HepG2 (cell line): ENCODE results near the gene COA1. TPM values are rescaled to one million over a fixed set of nuclear protein-coding genes. Genes with fewer than 3 reads are reported as not detected.

Experiments used
- ATAD3A ChIP-seq: sonication (generic); formaldehyde crosslinking; IDR thresholded peaks from 2 replicates; pipeline ENCODE4 v1.4.0; 2020; ENCODE audit warnings: missing genetic modification reagents
- CREM ChIP-seq, 2 experiments: sonication (generic) in 1 of 2; formaldehyde crosslinking in 1 of 2; IDR thresholded peaks; 2 replicates each; pipeline versions ENCODE4 v1.4.0 to v1.6.1; 2016 to 2020; ENCODE audit warnings: antibody characterized with exemption in 1 of 2, mild to moderate bottlenecking in 1 of 2, missing genetic modification reagents in 1 of 2
- GABPB1 ChIP-seq: IDR thresholded peaks from 2 replicates; pipeline ENCODE4 v1.6.1; 2016; ENCODE audit warnings: mild to moderate bottlenecking, missing genetic modification reagents, moderate library complexity, missing compliant biosample characterization
- JARID2 ChIP-seq: sonication (generic); formaldehyde crosslinking; IDR thresholded peaks from 2 replicates; pipeline ENCODE4 v1.8.1; 2023; ENCODE audit warnings: missing genetic modification reagents, inconsistent platforms; ENCODE audit not compliant: insufficient replicate concordance
- KLF15 ChIP-seq: sonication (generic); formaldehyde crosslinking; IDR thresholded peaks from 2 replicates; pipeline ENCODE4 v1.8.1; 2023; ENCODE audit warnings: borderline replicate concordance, mild to moderate bottlenecking, inconsistent platforms, missing genetic modification reagents, mixed read lengths
- KLF9 ChIP-seq: IDR thresholded peaks from 2 replicates; pipeline ENCODE4 v1.6.1; 2016; ENCODE audit warnings: low read depth
- MBNL3 ChIP-seq: fragments of 250-450 bp; sonication (Bioruptor Pico); conservative IDR thresholded peaks from 2 replicates; pipeline ENCODE4 v1.8.0; 2022; ENCODE audit warnings: mild to moderate bottlenecking, inconsistent platforms
- PITX1 ChIP-seq: sonication (generic); formaldehyde crosslinking; IDR thresholded peaks from 2 replicates; pipeline ENCODE4 v1.5.1; 2020; ENCODE audit warnings: mild to moderate bottlenecking, missing genetic modification reagents
- RORA ChIP-seq: sonication (generic); formaldehyde crosslinking; IDR thresholded peaks from 2 replicates; pipeline ENCODE4 v1.5.0; 2020; ENCODE audit warnings: mild to moderate bottlenecking, missing genetic modification reagents, moderate library complexity
- ZBTB7A ChIP-seq: sonication (generic); formaldehyde crosslinking; IDR thresholded peaks from 2 replicates; pipeline ENCODE4 v1.8.0; 2022; ENCODE audit warnings: mild to moderate bottlenecking, missing genetic modification reagents
- ZFP1 ChIP-seq: IDR thresholded peaks from 2 replicates; pipeline ENCODE4 v1.6.1; 2016
- ZMYM4 ChIP-seq: sonication (generic); formaldehyde crosslinking; IDR thresholded peaks from 2 replicates; pipeline ENCODE4 v1.8.1; 2023; ENCODE audit warnings: mild to moderate bottlenecking, missing genetic modification reagents
- ZNF354B ChIP-seq: sonication (generic); formaldehyde crosslinking; IDR thresholded peaks from 2 replicates; pipeline ENCODE4 v1.8.0; 2022; ENCODE audit warnings: mild to moderate bottlenecking, missing genetic modification reagents
- ZNF569 ChIP-seq: sonication (generic); formaldehyde crosslinking; IDR thresholded peaks from 2 replicates; pipeline ENCODE4 v1.5.0; 2020; ENCODE audit warnings: mild to moderate bottlenecking, missing genetic modification reagents, moderate library complexity, borderline replicate concordance
- ZNF749 ChIP-seq: sonication (generic); formaldehyde crosslinking; IDR thresholded peaks from 2 replicates; pipeline ENCODE4 v1.8.0; 2022; ENCODE audit warnings: mild to moderate bottlenecking, missing genetic modification reagents, moderate library complexity, borderline replicate concordance
- ZNF850 ChIP-seq: sonication (generic); formaldehyde crosslinking; conservative IDR thresholded peaks from 2 replicates; pipeline ENCODE4 v1.9.0; 2021; ENCODE audit warnings: mild to moderate bottlenecking, missing genetic modification reagents
- ZSCAN21 ChIP-seq: sonication (generic); formaldehyde crosslinking; IDR thresholded peaks from 2 replicates; pipeline ENCODE4 v1.8.0; 2022; ENCODE audit warnings: mild to moderate bottlenecking, missing genetic modification reagents, moderate library complexity, borderline replicate concordance
- polyA plus RNA-seq, 8 experiments: library from polyadenylated mRNA; depleted of rRNA in 3 of 8; stranded (reverse) in 7 of 8; unstranded in 1 of 8; fragments of >200 nt; fragmentation: Illumina TruSeq in 4 of 8; extraction: Trizol in 4 of 8; gene quantifications; 2 replicates each; pipeline versions ENCODE4 v1.2.1 to v1.2.3, GENCODE V29; 2011 to 2016; ENCODE audit warnings: low read depth in 4 of 8, missing spikeins in 1 of 8, mixed read lengths in 1 of 8; ENCODE audit not compliant: insufficient read depth in 1 of 8
- total RNA-seq, 5 experiments: library from RNA; depleted of rRNA; stranded (reverse); fragments of >200 nt; fragmentation: Illumina TruSeq; extraction: Trizol; gene quantifications; 2 replicates each; pipeline ENCODE4 v1.2.3, GENCODE V29; 2016; ENCODE audit warnings: low read depth in 1 of 5
- TF ChIP-seq, protein P1 (sequence below): sonication (generic); formaldehyde crosslinking; IDR thresholded peaks from 2 replicates; pipeline ENCODE4 v1.5.1; 2020; ENCODE audit warnings: missing genetic modification reagents, mild to moderate bottlenecking, borderline replicate concordance
- TF ChIP-seq, protein P2 (sequence below): sonication (generic); formaldehyde crosslinking; IDR thresholded peaks from 2 replicates; pipeline ENCODE4 v1.9.0; 2022; ENCODE audit warnings: low read depth, missing genetic modification reagents
- TF ChIP-seq, protein P3 (sequence below): sonication (generic); formaldehyde crosslinking; IDR thresholded peaks from 2 replicates; pipeline ENCODE4 v1.4.0; 2020; ENCODE audit warnings: mild to moderate bottlenecking, missing genetic modification reagents, borderline replicate concordance
- TF ChIP-seq, protein P4 (sequence below): sonication (generic); formaldehyde crosslinking; conservative IDR thresholded peaks from 2 replicates; pipeline ENCODE4 v1.4.0; 2020; ENCODE audit warnings: missing genetic modification reagents

The COA1 gene
- total and polyA plus RNA-seq, 2 of the 13 experiments (the other 11 are each of a cell fraction or from before 2014, with no cell fraction given): 33.2 to 65.7 TPM

DNA sequence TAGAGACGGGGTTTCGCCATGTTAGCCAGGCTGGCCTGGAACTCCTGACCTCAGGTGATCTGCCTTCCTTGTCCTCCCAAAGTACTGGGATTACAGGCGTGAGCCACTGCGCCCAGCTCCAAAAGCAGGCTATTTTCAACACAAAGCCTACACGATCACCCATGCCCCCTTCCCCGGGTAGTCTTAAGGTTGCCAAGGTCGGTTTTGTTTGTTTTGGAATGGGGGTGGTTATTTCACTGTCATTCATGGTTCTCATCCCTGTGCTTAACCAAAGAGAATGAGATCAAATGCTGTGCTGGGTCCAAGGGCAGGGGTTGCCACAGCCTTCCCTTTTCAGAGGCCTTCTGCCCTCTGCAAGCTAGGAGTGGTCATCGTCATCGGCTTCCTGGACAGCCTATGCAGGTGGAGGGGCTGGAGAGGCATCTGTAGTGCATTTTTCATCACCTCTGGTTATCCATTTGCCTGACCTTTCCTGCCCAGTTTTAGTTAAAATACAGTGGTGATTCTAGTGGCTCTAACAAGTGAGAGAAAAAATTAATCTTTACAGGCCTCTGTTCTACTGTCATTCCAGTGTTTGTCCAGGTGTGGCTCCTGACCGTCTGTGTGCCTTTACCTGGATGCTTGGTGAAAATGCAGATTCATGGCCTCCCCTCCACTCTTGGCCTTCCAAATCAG, 40.6 kb upstream of the COA1 start (continued):
- TF ChIP-seq, protein P1, sequence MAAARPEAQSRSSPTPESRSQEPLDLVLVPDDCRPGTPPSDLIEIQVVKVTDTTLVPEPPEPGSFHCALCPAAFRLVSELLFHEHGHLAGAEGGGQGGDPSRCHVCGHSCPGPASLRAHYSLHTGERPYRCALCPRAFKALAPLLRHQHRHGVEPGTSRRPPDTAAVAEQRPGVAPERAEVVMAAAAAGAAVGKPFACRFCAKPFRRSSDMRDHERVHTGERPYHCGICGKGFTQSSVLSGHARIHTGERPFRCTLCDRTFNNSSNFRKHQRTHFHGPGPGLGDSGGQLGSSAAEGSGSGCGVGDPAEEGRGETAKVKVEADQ (CRISPR knock-in tag): peak; percentile 21; the same call in 1 of the 2 replicates
- TF ChIP-seq ZBTB7A (CRISPR knock-in tag) (no peak; the same call in 1 of the 2 replicates), KLF15 (CRISPR knock-in tag) (no peak), PITX1 (CRISPR knock-in tag) (peak; percentile 92), GABPB1 (CRISPR knock-in tag) (peak; percentile 24; the same call in 1 of the 2 replicates), KLF9 (CRISPR knock-in tag) (no peak), CREM (IDR thresholded peaks at IDR 0.05) (peak; percentile 82; the same call in 1 of the 2 replicates), CREM (CRISPR knock-in tag; IDR thresholded peaks at IDR 0.05) (no peak), RORA (CRISPR knock-in tag) (no peak), ATAD3A (no peak), JARID2 (CRISPR knock-in tag) (no peak), ZFP1 (CRISPR knock-in tag) (no peak), ZSCAN21 (0 out of 2 replicates have a peak, but pooled peaks have one; percentile 70), ZNF749 (CRISPR knock-in tag) (no peak), ZNF569 (no peak), ZMYM4 (CRISPR knock-in tag) (peak; percentile 93), MBNL3 (CRISPR knock-in tag) (no peak), ZNF850 (CRISPR knock-in tag) (no peak), ZNF354B (CRISPR knock-in tag) (no peak)
- TF ChIP-seq, protein P2, sequence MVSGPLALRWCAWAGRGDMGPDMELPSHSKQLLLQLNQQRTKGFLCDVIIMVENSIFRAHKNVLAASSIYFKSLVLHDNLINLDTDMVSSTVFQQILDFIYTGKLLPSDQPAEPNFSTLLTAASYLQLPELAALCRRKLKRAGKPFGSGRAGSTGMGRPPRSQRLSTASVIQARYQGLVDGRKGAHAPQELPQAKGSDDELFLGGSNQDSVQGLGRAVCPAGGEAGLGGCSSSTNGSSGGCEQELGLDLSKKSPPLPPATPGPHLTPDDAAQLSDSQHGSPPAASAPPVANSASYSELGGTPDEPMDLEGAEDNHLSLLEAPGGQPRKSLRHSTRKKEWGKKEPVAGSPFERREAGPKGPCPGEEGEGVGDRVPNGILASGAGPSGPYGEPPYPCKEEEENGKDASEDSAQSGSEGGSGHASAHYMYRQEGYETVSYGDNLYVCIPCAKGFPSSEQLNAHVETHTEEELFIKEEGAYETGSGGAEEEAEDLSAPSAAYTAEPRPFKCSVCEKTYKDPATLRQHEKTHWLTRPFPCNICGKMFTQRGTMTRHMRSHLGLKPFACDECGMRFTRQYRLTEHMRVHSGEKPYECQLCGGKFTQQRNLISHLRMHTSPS (CRISPR knock-in tag): peak; percentile 93
- TF ChIP-seq, protein P3, sequence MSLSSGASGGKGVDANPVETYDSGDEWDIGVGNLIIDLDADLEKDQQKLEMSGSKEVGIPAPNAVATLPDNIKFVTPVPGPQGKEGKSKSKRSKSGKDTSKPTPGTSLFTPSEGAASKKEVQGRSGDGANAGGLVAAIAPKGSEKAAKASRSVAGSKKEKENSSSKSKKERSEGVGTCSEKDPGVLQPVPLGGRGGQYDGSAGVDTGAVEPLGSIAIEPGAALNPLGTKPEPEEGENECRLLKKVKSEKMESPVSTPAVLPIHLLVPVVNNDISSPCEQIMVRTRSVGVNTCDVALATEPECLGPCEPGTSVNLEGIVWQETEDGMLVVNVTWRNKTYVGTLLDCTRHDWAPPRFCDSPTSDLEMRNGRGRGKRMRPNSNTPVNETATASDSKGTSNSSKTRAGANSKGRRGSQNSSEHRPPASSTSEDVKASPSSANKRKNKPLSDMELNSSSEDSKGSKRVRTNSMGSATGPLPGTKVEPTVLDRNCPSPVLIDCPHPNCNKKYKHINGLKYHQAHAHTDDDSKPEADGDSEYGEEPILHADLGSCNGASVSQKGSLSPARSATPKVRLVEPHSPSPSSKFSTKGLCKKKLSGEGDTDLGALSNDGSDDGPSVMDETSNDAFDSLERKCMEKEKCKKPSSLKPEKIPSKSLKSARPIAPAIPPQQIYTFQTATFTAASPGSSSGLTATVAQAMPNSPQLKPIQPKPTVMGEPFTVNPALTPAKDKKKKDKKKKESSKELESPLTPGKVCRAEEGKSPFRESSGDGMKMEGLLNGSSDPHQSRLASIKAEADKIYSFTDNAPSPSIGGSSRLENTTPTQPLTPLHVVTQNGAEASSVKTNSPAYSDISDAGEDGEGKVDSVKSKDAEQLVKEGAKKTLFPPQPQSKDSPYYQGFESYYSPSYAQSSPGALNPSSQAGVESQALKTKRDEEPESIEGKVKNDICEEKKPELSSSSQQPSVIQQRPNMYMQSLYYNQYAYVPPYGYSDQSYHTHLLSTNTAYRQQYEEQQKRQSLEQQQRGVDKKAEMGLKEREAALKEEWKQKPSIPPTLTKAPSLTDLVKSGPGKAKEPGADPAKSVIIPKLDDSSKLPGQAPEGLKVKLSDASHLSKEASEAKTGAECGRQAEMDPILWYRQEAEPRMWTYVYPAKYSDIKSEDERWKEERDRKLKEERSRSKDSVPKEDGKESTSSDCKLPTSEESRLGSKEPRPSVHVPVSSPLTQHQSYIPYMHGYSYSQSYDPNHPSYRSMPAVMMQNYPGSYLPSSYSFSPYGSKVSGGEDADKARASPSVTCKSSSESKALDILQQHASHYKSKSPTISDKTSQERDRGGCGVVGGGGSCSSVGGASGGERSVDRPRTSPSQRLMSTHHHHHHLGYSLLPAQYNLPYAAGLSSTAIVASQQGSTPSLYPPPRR (CRISPR knock-in tag): peak; percentile 90
- TF ChIP-seq, protein P4, sequence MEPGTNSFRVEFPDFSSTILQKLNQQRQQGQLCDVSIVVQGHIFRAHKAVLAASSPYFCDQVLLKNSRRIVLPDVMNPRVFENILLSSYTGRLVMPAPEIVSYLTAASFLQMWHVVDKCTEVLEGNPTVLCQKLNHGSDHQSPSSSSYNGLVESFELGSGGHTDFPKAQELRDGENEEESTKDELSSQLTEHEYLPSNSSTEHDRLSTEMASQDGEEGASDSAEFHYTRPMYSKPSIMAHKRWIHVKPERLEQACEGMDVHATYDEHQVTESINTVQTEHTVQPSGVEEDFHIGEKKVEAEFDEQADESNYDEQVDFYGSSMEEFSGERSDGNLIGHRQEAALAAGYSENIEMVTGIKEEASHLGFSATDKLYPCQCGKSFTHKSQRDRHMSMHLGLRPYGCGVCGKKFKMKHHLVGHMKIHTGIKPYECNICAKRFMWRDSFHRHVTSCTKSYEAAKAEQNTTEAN (CRISPR knock-in tag): no peak; the same call in 1 of the 2 replicates
